Esophagus muscularis mucosa (tissue), 4 donors: Measurements from ENCODE around the gene IFNK. TPM values are rescaled to one million over a fixed set of nuclear protein-coding genes. Genes with fewer than 3 reads are reported as not detected.
A peak's percentile ranks its signal among the peaks of the same experiment; 100 is the strongest.

Experiments
- DNase-seq: peaks from one replicate; pipeline ENCODE4 v3.0.0-alpha.2; 2017; ENCODE audit errors: extremely low spot score
- H3K27ac ChIP-seq, 4 donors: fragments of 200-600 bp; sonication (generic); replicated peaks in 1 of 4; 1 replicate in 3 of 4; 2 replicates in 1 of 4; pipeline ENCODE4 v1.5.1; 2016 to 2019; ENCODE audit warnings: mild to moderate bottlenecking in 1 of 4
- H3K27me3 ChIP-seq, 4 donors: fragments of 200-600 bp; sonication (generic); one replicate each; pipeline versions ENCODE4 v1.5.1 to v1.6.0; 2016 to 2019
- H3K36me3 ChIP-seq, 4 donors: fragments of 200-600 bp; sonication (generic); one replicate each; pipeline ENCODE4 v1.5.1; 2016 to 2019
- H3K4me1 ChIP-seq, 4 donors: fragments of 200-600 bp; sonication (generic); one replicate each; pipeline ENCODE4 v1.5.1; 2016 to 2019
- H3K4me3 ChIP-seq, 4 donors: fragments of 200-600 bp; sonication (generic); 1 replicate in 2 of 4; 2 replicates in 2 of 4; pipeline ENCODE4 v1.5.1; 2016 to 2019; ENCODE audit warnings: mild to moderate bottlenecking in 4 of 4, moderate library complexity in 1 of 4
- H3K9me3 ChIP-seq, 4 donors: fragments of 200-600 bp; sonication (generic); 1 replicate in 3 of 4; 2 replicates in 1 of 4; pipeline ENCODE4 v1.5.1; 2016 to 2019
- EP300 ChIP-seq: sonication (generic); formaldehyde crosslinking; IDR thresholded peaks from one replicate; pipeline ENCODE4 v1.6.1; 2017; ENCODE audit warnings: antibody characterized with exemption
- POLR2A ChIP-seq: fragments of 450-650 bp; IDR thresholded peaks from one replicate; pipeline ENCODE4 v1.6.1; 2017; ENCODE audit warnings: antibody characterized with exemption, moderate library complexity, mild to moderate bottlenecking, low read depth
- POLR2AphosphoS5 ChIP-seq, 2 donors: sonication (generic); formaldehyde crosslinking; IDR thresholded peaks; one replicate each; pipeline ENCODE4 v1.6.1; 2017; ENCODE audit warnings: antibody characterized with exemption in 2 of 2
- WGBS: methylation state at CpG from one replicate; pipeline ENCODE4 v1.1.5; 2018; 5-methylcytosine and 5-hydroxymethylcytosine counted together
- intact Hi-C: fragments of 100-400 bp; cut with DNase I; formaldehyde crosslinking; loops from one replicate; pipeline ENCODE4 v1.15.1; 2023
- total RNA-seq, 4 donors: library from RNA; depleted of rRNA; stranded (reverse); fragments of >200 nt; gene quantifications; one replicate each; pipeline versions ENCODE4 v1.1.0 to v1.2.1, GENCODE V29; 2016
- TF ChIP-seq, protein P1 (sequence below), 3 experiments: fragments of 200-600 bp in 2 of 3; fragments of 450-650 bp in 1 of 3; sonication (generic) in 2 of 3; IDR thresholded peaks; one replicate each; pipeline ENCODE4 v1.5.1; 2017 to 2019; ENCODE audit warnings: antibody characterized with exemption in 3 of 3, mild to moderate bottlenecking in 2 of 3, moderate library complexity in 1 of 3

The IFNK gene
- total RNA-seq, 4 donors from 2014 or later = not detected

DNA sequence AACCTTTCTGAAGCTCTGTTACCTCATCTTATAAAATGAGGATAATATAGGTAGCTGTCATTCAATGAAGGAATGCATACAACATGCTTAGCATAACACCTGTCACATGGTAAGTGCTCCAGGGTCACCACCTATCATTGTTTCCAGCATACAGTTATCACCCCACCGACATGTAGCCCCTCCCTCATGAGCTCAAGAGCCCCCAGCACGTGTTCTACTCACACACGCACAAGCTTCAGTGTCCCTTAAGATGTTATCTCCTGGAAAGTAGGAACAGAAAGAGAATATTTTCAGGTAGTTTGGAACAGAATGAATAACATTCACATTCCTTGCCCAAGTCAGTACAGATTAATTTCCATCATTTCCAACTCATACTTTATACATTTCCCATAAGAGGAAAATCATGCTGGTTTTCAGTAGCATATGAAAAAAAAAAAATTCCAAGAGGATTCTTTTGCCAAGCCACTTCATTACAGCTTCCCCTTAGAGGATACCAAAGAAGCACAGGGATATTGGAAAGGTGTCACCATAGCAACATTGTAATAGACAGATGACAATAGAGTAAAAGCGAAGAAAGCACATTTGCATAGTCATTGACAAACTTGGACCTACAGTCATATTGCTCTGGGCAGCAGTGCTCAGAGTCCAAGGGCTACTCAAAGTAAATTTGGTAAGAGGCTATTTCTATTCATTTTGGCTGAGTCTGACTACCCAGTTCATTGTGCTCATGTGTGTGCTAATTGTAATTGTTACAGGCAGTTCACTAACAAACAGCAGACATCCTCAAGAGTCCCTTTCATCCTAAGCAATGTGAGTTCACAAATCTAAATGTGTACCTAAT, 7.0 kb downstream of the IFNK start:
- intact Hi-C loops = no loop called here
- WGBS = 70% methylated on average over 4 of the region's 4 CpGs
- H3K36me3 ChIP-seq = peaks cover 0 to 5% (median 0%) of the 10 kb centered on the region in 4 donors
- no peaks in the 10 kb centered on the region for H3K27me3 ChIP-seq
- no peak for TF ChIP-seq POLR2A
- TF ChIP-seq, protein P1, sequence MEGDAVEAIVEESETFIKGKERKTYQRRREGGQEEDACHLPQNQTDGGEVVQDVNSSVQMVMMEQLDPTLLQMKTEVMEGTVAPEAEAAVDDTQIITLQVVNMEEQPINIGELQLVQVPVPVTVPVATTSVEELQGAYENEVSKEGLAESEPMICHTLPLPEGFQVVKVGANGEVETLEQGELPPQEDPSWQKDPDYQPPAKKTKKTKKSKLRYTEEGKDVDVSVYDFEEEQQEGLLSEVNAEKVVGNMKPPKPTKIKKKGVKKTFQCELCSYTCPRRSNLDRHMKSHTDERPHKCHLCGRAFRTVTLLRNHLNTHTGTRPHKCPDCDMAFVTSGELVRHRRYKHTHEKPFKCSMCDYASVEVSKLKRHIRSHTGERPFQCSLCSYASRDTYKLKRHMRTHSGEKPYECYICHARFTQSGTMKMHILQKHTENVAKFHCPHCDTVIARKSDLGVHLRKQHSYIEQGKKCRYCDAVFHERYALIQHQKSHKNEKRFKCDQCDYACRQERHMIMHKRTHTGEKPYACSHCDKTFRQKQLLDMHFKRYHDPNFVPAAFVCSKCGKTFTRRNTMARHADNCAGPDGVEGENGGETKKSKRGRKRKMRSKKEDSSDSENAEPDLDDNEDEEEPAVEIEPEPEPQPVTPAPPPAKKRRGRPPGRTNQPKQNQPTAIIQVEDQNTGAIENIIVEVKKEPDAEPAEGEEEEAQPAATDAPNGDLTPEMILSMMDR (IDR thresholded peaks at IDR 0.05) = no peak
- no peak for TF ChIP-seq EP300
- no peak for TF ChIP-seq POLR2AphosphoS5 (IDR thresholded peaks at IDR 0.05)
- H3K4me1 ChIP-seq = peaks cover 7 to 48% (median 40%) of the 10 kb centered on the region in 4 donors
- no peak for DNase-seq
- H3K9me3 ChIP-seq = no peaks in the 10 kb centered on the region
- no peak overlapping the region for H3K4me3 ChIP-seq
- H3K27ac ChIP-seq = no peak overlapping the region

DNA sequence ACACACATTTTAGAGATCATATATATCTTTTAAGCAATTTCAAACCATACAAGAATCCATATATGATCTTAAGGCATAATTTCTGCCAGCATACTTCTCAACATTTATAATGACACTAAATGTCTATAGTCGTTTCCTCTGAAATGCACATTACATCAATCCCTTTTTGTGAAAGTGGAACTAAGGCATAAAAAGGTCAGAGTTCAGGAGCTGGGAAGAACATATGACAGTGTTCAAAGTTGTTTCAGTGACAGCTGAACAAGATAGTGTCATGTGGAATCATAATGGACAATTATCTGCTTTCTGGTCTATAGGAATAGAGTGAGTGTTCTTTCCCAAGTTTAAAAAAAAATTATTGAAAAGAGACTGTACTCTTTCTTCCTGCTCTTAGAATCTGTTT, 8.0 kb downstream of the IFNK start:
- no peak overlapping the region for H3K27ac ChIP-seq
- 67% methylated on average over 1 of the region's 1 CpG for WGBS
- no peak overlapping the region for H3K4me3 ChIP-seq
- intact Hi-C loops = no loop called here
- no peak for DNase-seq
- H3K9me3 ChIP-seq = no peaks in the 10 kb centered on the region
- peaks cover 7 to 49% (median 47%) of the 10 kb centered on the region in 4 donors for H3K4me1 ChIP-seq
- H3K36me3 ChIP-seq = peaks cover 0 to 5% (median 0%) of the 10 kb centered on the region in 4 donors
- H3K27me3 ChIP-seq = no peaks in the 10 kb centered on the region
- TF ChIP-seq POLR2A = no peak
- no peak for TF ChIP-seq POLR2AphosphoS5 (IDR thresholded peaks at IDR 0.05)
- no peak for TF ChIP-seq EP300
- TF ChIP-seq, protein P1 (IDR thresholded peaks at IDR 0.05) = no peak

DNA sequence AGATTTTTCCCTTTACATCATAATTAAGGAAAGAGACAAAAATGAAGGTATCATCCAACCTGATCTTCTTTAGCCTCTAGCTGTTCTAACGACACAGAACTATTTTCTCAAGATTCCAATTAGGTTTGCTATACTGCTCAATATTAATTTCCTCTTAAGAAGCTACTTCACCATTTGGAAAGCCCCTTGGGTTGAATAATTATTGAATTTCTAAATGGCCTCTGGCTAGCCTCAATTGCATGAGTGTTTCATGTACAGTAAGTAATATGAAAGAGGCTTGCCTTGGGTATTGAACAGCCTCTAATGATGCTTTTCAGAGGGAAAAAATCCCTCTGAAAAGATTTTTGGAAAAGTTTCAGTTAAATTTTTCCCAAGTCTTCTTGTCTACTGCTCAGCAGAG, 9.2 kb downstream of the IFNK start:
- intact Hi-C loops = no loop called here
- Histone ChIP-seq H3K4me3 (no peak overlapping the region), H3K4me1 (peaks cover 7 to 45% (median 41%) of the 10 kb centered on the region in 4 donors), H3K27ac (peak overlapping the region; percentile 49 to 61 (median 58)), H3K27me3 (no peaks in the 10 kb centered on the region), H3K9me3 (no peaks in the 10 kb centered on the region), H3K36me3 (peaks cover 0 to 5% (median 0%) of the 10 kb centered on the region in 4 donors)
- no peak for DNase-seq
- 79% methylated on average over 1 of the region's 1 CpG for WGBS
- TF ChIP-seq, protein P1 (IDR thresholded peaks at IDR 0.05) = no peak
- TF ChIP-seq EP300 (no peak), POLR2A (no peak), POLR2AphosphoS5 (IDR thresholded peaks at IDR 0.05) (no peak)

DNA sequence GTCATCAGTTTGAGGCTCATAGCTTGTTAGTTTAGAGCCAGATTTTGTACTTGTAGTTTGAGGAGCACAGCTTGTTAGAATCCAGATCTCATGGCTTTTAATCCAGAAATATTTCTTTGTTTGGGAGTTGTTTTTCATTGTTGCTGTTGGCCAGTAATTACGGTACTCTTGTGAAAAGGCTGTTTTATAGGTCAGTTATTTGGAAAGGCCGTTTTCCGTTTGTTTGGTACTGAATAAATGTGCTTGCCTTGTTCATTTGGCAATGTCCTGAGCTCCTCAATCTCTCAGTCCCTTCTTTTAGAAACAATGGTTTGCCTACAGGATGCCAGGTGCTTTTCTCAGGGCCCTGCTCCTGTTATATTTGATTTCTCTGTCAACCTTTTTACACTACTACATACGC, 10.0 kb downstream of the IFNK start:
- WGBS = 52% methylated on average over 4 of the region's 4 CpGs

More for the DNA sequence above, 10.0 kb downstream of the IFNK start:
- DNase-seq = peak; percentile 64
- TF ChIP-seq, protein P1 (IDR thresholded peaks at IDR 0.05) = no peak
- no peak for TF ChIP-seq EP300
- peak in 1 of 2 donors; percentile 10 for TF ChIP-seq POLR2AphosphoS5 (IDR thresholded peaks at IDR 0.05)
- no peak for TF ChIP-seq POLR2A
- H3K27ac ChIP-seq = peak overlapping the region; percentile 49 to 61 (median 58)
- peaks cover 12 to 53% (median 49%) of the 10 kb centered on the region in 4 donors for H3K4me1 ChIP-seq
- H3K27me3 ChIP-seq = no peaks in the 10 kb centered on the region
- H3K4me3 ChIP-seq = no peak overlapping the region
- H3K9me3 ChIP-seq = no peaks in the 10 kb centered on the region
- H3K36me3 ChIP-seq = peaks cover 0 to 5% (median 0%) of the 10 kb centered on the region in 4 donors
- intact Hi-C loops = no loop called here
